ENCODE results near the gene C2CD3.

DNA sequence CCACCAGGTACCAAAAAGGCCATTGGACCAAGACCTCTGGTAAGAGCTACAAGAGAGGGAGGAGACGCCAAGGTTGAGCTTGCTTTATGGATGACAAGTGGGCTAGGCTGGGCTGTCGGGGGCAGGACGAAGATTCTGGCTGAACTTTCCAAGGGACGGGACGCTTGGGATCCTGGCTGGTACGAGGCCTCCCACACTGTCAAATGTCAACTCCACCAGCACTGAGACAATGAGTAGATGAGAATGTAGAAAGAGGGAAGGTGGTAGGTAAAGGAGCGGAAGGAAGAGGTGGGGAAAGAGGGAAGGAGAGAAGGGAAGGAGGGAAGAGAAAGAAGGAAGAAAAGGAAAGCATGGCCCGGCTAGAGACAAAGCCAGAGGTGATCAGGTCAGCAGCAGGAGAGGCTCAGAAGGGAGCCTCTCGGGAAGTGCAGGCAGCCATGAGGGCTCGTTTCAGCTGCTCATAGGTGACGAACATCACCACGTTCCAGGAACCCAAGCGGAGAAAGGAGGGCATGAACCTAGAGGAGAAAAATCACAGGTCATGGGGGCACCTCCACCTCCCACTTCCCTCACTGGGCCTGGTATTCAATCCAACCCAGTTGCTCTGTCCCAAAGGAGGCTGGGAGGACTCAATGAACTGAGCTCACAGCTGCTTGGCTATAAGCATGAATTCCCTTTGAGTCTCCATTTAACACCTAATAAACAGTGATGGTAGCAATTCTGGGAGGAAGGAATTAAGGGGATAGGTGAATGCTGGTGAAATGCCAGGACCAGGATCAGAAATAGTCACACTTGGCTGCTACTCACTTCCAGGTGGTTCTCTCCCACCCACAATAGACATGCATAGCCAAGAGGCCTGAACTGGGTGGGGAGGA, 196.0 kb downstream of the C2CD3 start:
- TF ChIP-seq, protein P1, sequence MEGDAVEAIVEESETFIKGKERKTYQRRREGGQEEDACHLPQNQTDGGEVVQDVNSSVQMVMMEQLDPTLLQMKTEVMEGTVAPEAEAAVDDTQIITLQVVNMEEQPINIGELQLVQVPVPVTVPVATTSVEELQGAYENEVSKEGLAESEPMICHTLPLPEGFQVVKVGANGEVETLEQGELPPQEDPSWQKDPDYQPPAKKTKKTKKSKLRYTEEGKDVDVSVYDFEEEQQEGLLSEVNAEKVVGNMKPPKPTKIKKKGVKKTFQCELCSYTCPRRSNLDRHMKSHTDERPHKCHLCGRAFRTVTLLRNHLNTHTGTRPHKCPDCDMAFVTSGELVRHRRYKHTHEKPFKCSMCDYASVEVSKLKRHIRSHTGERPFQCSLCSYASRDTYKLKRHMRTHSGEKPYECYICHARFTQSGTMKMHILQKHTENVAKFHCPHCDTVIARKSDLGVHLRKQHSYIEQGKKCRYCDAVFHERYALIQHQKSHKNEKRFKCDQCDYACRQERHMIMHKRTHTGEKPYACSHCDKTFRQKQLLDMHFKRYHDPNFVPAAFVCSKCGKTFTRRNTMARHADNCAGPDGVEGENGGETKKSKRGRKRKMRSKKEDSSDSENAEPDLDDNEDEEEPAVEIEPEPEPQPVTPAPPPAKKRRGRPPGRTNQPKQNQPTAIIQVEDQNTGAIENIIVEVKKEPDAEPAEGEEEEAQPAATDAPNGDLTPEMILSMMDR (IDR thresholded peaks at IDR 0.05): no peak
- TF ChIP-seq POLR2A (IDR thresholded peaks at IDR 0.05): no peak
